OCI-LY3 (cell line): ENCODE measurements around the gene SLC6A15.

Experiments
- EZH2phosphoT487 ChIP-seq: fragments of 200-600 bp; shearing (Covaris generic); IDR thresholded peaks from 2 replicates; pipeline ENCODE4 v1.6.1; 2018; ENCODE audit warnings: antibody characterized with exemption, mixed run types, low read depth
- TF ChIP-seq, protein P1 (sequence below): fragments of 200-600, 300-600 bp; sonication (generic); IDR thresholded peaks from 2 replicates; pipeline ENCODE4 v1.5.1; 2014; ENCODE audit warnings: antibody characterized with exemption, low read length, low read depth

GRCh38 chr12:84842406-84843013 is 70.1 kb downstream of the SLC6A15 start:
- TF ChIP-seq, protein P1, sequence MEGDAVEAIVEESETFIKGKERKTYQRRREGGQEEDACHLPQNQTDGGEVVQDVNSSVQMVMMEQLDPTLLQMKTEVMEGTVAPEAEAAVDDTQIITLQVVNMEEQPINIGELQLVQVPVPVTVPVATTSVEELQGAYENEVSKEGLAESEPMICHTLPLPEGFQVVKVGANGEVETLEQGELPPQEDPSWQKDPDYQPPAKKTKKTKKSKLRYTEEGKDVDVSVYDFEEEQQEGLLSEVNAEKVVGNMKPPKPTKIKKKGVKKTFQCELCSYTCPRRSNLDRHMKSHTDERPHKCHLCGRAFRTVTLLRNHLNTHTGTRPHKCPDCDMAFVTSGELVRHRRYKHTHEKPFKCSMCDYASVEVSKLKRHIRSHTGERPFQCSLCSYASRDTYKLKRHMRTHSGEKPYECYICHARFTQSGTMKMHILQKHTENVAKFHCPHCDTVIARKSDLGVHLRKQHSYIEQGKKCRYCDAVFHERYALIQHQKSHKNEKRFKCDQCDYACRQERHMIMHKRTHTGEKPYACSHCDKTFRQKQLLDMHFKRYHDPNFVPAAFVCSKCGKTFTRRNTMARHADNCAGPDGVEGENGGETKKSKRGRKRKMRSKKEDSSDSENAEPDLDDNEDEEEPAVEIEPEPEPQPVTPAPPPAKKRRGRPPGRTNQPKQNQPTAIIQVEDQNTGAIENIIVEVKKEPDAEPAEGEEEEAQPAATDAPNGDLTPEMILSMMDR = peak; percentile 76
- no peak for TF ChIP-seq EZH2phosphoT487
